ENCODE results near the gene ADAMTS2.

Gene ADAMTS2

DNA sequence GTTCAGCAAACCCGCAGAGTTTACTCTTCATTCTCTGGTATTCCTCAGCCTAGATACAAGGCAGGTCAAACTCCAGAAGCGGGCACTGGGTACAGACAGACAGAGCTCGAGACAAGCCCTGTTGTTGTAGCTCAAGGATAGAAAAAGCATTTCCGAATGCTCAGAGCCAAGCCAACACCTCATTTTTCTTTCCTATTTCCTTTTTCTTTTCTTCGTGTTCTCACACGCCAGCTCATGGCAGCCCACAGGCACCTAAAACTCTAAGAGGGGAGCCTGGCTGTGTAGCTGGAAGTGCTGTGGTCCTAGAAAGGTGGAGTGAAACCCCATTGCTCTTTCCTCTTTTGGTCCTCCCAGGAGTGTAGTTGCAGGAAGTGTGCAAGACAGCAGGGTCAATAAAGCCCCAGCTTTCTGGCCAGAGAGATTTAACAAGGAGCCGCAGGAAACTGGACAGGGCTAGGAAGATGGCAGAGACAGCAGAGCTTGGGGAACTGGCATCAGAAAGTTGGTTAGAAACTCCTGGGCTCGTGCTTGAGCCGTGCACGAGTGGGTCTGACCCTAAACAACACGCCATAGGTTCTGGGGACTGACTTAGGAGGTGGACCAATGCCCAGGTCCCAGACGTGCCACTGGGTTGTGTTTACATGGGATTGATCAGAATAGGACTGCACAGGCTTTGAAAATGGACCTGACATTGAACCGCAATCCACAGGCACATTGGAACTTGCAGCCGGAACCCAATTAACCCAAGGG lies 41.6 kb downstream of the ADAMTS2 start:
- CTCF ChIA-PET: interaction anchor here (1.4 kb wide), 1 partner anchor 15 kb away, joined by 3 read pairs; no protein-coding TSS in a partner anchor
- H3K4me3 ChIP-seq (ENCODE audit: low read depth, low read length): no peak overlapping the region
- TF ChIP-seq, protein P1, sequence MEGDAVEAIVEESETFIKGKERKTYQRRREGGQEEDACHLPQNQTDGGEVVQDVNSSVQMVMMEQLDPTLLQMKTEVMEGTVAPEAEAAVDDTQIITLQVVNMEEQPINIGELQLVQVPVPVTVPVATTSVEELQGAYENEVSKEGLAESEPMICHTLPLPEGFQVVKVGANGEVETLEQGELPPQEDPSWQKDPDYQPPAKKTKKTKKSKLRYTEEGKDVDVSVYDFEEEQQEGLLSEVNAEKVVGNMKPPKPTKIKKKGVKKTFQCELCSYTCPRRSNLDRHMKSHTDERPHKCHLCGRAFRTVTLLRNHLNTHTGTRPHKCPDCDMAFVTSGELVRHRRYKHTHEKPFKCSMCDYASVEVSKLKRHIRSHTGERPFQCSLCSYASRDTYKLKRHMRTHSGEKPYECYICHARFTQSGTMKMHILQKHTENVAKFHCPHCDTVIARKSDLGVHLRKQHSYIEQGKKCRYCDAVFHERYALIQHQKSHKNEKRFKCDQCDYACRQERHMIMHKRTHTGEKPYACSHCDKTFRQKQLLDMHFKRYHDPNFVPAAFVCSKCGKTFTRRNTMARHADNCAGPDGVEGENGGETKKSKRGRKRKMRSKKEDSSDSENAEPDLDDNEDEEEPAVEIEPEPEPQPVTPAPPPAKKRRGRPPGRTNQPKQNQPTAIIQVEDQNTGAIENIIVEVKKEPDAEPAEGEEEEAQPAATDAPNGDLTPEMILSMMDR (IDR thresholded peaks at IDR 0.05; ENCODE audit: insufficient read depth, low read length, missing control alignments): no peak
- DNase-seq (ENCODE audit: low read depth, low spot score): no peak
- POLR2A ChIA-PET: interaction anchor here (0.9 kb wide), 1 partner anchor 40 kb away, joined by 4 read pairs; no protein-coding TSS in a partner anchor

DNA sequence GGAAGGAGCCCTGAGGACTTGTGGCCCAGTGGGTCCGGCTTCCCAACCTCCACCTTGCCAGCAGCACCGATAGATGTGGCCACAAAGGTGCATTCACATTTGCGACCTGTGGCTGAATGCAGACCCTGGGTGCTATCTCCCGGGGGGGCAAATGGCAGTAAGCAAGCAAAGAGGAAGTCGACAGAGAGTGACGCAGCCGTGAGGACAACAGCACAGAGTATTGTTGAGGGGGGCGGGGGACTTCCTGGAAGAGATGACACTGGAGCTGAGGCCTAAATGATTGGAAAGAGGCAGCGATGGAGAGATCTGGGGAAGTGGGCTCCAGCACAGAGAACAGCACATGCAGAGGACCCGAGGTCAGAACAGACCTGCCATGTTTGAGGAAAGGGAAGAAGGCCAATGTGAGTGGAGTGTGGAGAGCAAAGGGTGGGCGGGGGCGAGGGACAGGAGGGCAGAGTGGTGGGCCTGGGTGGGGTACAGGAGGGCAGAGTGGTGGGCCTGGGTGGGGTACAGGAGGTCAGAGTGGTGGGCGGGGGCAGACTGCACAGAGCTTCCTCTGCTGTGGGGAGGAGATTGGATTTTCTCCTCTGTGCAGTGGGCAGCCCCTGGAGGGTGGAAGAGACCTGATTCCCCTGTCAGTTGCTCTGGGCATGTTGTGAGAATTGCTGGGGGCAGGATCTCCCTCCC lies 42.6 kb downstream of the ADAMTS2 start:
- ChIA-PET POLR2A (no interaction called here), CTCF (interaction anchor here (1.4 kb wide), 1 partner anchor 14 kb away, joined by 3 read pairs; no protein-coding TSS in a partner anchor)
- TF ChIP-seq, protein P1 (IDR thresholded peaks at IDR 0.05; ENCODE audit: insufficient read depth, low read length, missing control alignments): no peak
- H3K4me3 ChIP-seq (ENCODE audit: low read depth, low read length): no peak overlapping the region
- DNase-seq (ENCODE audit: low read depth, low spot score): no peak

- ChIA-PET POLR2A (no interaction called here), CTCF (no interaction called here)
- TF ChIP-seq, protein P1 (IDR thresholded peaks at IDR 0.05; ENCODE audit: insufficient read depth, low read length, missing control alignments): no peak
- no peak for DNase-seq (ENCODE audit: low read depth, low spot score)
- no peak overlapping the region for H3K4me3 ChIP-seq (ENCODE audit: low read depth, low read length)
Measured at GRCh38 chr5:179301796-179302195, 43.5 kb downstream of the ADAMTS2 start.

- no peak overlapping the region for H3K4me3 ChIP-seq (ENCODE audit: low read depth, low read length)
- no peak for DNase-seq (ENCODE audit: low read depth, low spot score)
- ChIA-PET POLR2A (no interaction called here), CTCF (no interaction called here)
- TF ChIP-seq, protein P1 (IDR thresholded peaks at IDR 0.05; ENCODE audit: insufficient read depth, low read length, missing control alignments): no peak
Measured at GRCh38 chr5:179301376-179301775, 43.9 kb downstream of the ADAMTS2 start.

GRCh38 chr5:179300581-179301180 lies 44.6 kb downstream of the ADAMTS2 start:
- no peak overlapping the region for H3K4me3 ChIP-seq (ENCODE audit: low read depth, low read length)
- no peak for DNase-seq (ENCODE audit: low read depth, low spot score)
- POLR2A ChIA-PET: no interaction called here
- TF ChIP-seq, protein P1 (IDR thresholded peaks at IDR 0.05; ENCODE audit: insufficient read depth, low read length, missing control alignments): no peak
- CTCF ChIA-PET: no interaction called here
